Right lung (tissue), 5 donors: ENCODE results near the gene SORBS2. TPM values are rescaled to one million over a fixed set of nuclear protein-coding genes. Genes with fewer than 3 reads are reported as not detected.
A peak's percentile ranks its signal among the peaks of the same experiment; 100 is the strongest.

Experiments
- DNase-seq, 2 donors: peaks; one replicate each; pipeline ENCODE4 v3.0.0-alpha.2; 2013
- polyA plus RNA-seq, 5 donors: library from polyadenylated mRNA; unstranded; fragments of 120-200 nt; gene quantifications; one replicate each; pipeline versions ENCODE4 v1.2.1 to v1.2.3, GENCODE V29; 2013; ENCODE audit warnings: inconsistent platforms in 1 of 5, low replicate concordance in 1 of 5; ENCODE audit not compliant: insufficient read length in 5 of 5, insufficient read depth in 1 of 5

SORBS2 gene
- polyA plus RNA-seq, 5 donors: 14.8 to 42.4 (median 34.0) TPM

DNA sequence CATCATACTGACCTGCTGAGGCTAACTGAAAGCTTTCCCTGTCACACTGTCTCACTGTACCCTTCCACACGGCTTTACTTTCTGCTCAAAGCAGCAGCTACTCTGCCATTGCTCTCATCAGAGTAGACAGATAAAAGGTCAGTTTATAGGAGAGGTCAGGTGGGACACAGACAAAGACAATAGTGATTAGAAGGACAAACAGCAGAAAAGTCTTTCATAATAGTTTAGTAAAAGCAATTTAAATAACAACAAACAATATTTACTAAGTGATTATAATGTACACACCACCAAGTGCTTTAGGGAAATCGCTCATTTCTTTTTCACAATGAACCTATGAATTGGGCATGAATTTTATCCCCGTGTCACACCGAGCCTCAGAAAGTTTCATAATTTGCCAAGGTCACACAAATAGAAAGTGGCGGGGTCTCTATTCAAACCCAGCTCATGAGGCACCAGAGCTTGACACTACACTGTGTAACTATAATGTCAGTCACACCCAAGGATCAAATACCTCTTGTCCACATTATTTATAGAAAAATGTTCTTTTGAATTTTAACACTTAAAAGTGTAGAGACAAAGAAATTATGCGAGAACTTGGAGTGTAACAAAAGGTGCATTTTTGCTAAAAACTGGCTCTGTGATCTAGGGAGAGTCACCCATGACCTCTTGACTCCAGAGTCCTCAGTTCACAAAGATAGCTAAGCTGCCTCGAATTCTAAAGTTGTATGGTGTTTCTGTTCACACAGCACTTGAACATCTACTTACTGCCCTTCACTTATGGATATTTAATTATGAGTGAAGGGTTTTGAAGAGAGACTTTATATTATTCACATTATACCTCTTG lies 24.5 kb upstream of the SORBS2 start:
- DNase-seq: no peak

DNA sequence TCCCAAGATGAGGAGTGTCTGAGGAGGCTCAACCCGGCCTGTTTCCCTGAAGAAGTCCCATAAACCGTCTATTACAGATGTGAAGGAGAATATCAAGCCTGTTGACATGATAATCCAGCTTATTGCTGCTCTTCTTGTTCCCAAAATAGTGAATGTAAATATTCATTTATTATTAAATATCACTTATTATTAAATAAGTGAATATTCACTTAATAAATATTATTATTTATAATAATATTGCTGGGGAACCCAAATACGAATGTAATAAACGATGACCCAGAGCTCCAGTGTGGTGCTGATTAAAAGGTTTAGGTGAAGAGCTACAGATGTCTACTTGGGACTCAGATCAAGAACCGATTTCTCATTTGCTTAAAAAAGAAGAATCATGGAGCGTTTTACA lies 23.8 kb upstream of the SORBS2 start:
- DNase-seq: no peak

DNA sequence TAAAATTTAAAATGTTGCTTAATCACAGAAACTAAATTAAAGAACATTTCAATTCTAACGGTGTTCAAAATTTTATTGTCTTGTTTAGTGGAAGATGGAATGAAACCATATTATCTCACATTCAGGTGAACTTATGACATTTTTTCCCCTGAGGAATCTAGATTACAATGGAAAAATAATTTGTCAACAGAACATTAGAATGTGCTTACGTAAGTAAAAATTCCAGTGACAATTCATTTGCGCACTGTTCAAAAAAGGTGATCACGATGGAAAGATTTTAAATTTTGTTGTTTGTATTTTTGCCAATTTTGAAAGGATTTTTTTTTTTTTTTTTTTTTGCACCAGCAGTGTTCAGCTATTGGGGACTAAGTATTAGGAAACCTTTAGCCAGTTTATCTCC lies 23.3 kb upstream of the SORBS2 start:
- DNase-seq: no peak

DNA sequence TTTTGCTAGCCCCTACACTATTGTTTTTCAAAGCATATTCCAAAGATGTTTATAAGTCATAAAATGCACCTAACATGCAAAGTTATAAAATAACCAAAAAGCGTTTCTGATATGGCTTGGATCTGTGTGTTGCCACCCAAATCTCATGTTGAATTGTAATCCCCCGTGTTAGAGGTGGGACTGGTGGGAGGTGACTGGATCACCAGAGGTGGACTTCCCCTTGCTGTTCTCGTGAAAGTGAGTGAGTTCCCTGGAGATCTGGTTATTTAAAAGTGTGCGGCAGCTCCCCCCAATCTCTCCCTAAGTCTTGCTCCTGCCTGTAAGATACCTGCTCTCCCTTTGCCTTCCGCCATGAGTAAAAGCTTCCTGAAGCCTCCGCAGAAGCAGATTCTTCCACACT lies 22.8 kb upstream of the SORBS2 start:
- DNase-seq: no peak

DNA sequence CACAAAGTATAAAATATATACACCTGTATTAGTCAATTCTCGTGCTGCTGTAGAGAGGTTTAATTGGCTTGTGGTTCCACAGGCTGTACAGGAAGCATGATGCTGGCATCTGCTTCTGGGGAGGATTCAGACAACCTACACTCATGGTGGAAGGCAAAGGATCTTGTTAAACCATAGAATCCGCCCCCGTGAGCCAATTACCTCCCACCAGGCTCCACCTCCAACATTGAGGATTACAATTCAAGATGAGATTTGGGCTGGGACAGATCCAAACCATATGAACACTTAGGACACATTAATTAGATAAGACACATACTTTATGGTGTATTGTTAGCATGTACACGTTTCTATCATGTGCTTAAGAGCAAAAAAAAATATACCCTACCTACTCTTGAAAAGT lies 22.1 kb upstream of the SORBS2 start:
- DNase-seq: no peak

DNA sequence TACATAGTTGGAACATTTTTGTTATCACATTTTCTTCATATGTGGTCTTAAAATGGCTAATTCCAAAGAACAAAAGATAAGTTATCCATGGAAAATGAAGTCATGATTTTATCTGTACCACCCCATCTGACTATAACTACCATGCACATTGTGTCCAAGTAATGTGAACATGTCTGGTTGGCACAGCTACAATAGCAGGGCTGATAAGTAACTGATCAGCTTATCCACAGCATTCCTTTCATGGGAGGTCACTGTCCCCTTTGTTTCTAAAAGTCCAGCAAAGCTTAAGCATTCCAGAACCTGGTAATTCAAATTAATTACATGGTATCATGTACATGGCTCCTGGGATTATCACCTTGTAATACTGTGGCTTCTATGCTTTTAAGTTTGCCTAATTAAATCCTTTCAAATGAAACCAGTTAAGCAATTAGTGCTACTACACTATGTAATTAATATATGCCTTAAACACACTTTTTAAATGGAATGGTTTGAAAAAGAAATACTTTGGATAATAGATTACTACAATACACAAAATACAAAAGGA lies 21.1 kb upstream of the SORBS2 start:
- no peak for DNase-seq

DNA sequence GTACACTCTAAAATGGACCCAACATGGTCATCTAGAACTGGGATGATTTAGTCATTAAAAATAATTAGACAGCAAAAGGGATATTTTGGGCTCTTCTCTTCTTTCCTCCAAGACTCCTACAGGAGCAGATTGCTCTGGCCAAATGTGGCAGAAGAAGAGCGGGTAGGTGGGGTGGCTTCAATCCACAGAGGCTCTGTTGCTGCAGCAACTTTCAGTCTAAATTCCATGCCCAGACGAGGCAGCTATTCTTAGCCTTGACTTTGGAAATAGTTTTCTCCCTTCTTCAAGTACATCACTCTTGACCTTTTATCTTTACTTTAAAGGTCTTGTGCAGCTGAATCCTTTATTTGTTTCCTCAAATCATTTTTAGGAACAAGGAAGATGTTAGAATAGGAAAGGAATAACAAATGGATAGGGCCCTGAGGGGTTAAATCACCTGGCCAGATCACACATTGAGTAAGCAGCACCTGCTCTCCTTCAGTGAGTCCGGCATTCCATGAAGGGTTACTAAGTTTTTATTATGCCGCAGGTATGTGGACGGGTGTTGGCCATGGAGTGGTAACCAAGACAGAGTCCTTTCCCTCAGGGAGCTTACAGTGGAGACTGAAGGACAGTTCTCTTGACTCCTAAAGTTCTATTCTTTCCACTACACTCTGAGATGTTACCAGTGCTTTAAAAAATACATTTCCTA lies 19.3 kb upstream of the SORBS2 start:
- DNase-seq: no peak

DNA sequence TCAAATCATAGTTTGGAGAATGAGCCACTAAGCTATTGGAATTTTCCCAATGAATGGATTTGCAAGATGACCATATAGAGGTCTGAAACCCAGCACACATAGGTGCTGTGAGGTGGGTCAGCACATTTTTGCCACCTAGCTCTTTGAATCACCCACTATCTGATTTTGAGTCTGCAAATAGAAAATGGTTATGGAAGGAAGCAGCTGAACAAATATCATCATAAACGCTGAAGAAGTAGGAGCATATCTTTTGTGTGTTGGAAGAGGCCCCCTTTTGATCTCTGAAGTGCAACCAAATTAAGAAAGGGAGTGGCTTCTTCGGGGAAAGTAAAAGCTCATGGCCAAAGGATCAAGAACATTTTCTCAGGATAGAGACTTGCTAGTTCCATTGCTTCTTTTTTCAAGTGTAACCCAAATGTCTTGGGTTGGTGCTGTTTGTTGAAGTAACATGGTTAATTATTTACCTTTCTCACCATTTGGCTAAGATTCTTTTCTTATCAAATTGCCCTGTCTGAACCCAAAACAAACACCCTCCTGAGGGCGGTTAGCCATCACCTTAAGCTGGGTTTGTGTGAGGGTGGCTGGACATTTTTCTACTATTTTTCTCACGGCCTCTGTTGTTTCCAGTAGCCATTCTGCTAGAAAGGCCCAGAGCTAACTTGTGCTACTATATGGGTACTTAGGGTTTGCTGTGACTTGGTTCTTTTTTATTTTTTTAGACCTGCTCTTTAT lies 18.4 kb upstream of the SORBS2 start:
- DNase-seq: no peak

DNA sequence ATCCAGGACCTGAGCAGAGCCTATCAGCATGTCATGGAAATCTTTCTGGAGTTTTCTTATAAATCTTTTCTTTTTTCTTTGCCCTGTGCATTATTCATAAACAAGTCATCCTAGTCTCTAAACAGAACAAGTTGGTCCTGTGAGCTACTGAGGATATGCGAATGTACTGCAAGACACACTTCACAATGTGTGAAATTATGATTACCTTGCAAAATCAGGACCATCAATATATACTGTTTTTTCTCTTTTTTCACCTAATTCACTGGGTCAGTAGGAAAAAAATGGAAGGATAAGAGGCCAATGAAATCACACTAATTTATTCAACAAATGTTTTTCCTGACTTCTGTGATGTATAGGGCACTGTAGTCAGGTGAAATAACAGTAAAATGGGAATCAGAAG lies 14.4 kb upstream of the SORBS2 start:
- no peak for DNase-seq

DNA sequence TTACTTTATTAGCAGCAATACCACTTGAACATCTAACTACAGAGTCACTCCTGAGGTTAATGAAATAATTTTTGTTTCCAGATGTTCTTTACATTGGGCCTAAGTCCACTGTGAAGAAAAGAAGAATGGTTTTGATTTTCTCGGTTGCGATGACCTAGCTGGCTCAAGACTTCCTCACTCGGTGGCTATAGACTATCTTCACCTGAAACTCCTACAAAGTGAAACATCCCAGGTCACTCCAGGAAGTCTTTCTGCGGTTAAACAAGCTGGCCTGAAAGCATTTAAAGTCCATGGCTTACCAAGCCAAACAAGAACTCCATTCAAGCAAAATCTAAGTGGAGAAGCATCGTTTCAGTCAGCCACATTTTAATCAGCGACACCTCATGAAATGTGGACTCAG lies 13.7 kb upstream of the SORBS2 start:
- DNase-seq: no peak

DNA sequence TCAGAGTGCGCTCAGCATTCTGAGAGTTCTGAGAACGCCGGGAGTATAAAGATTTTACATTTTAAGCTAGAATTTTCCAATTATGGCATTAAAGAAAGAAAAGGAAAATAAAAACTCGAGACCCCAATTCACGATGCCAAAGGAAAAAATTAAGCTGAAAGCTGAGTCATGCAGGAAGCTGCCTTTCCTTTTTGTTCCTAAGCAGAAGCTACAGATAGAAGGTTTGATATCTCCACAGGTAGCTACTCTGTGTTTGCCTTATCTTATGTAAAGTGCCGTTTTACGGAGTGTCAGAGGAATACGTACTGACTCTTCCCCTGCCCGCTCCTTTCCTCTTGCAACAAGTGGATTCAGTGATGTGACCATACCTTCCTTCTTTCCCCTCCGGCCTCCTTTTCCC lies 10.8 kb upstream of the SORBS2 start:
- DNase-seq: no peak

DNA sequence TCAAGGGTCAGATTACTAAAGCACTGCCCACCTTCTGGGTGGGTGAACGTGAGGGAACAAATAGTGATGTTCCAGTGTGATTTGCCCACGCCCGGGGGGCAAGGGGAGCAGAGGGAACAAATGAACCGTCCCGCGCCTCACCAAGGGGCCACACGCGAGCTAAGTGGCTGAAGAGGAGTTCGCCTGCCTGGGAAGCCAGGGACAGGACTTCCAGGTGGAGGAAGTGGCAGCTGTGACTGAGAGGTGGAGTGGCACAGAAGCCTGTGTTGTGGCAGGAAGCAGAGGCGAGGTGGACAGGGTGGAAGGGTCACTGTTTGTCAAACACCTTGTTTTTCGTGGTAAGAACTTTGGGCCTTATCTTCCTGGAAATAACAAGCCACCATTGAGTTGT lies 9.0 kb upstream of the SORBS2 start:
- no peak for DNase-seq

DNA sequence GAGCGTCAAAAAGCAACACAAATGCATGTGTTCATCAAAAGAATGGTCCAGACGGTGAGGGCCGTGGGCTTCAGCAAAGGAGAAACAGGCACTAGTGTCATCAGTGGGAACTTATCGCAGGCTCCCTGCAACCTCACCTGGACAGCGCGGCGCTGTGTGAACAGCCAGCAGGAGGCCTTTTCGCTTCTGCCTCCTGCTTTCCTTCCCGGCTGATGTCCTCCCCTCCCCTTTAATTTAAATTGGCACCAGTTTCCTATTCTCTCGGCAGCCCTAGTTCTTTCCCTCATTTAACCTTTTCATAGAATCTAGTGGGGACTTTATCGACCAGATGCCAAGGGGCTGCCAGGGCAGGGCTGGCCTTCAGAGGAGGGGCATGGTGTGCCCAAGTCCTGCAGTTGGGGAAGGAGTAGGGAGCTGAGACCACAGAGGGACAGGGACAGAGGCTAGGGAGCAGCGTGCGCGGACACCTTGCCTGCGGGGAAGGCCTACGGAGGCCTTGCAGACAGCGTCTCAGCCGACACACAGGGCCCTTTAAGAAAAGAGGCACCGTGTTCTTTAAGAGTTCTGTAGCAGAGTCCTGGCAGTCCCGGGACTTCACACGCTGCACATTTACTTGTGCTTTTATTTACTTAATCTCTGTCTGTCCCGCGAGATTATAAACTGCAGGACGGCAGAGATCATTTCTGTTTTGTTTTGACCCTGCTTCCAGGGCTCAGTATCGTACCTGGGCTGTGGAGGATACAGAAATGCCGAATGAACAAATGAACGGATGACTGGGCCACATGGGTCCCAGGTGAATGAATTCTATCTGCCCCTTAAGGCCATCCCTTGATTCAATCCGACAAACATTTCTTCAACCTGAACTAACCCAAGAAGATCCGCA lies 8.4 kb upstream of the SORBS2 start:
- DNase-seq: no peak

DNA sequence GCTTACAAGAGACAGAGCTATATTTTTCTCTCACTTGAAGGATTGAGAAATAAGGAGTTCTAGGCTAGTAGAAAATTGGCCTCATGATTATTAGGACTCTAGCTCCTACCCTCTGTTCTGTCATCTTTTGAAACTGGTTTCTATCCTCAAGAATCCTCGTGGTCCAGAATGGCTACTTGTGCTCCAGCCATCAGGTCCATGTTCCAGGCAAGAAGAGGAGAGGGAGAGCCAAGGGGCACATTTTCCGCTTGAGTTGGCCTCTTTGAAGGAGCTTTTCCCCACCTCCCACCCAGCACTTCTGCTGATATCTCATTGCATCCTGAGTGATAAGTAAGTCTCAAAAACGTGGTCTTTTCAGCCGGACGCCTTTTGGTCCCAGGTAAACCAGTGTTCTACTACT lies 7.2 kb upstream of the SORBS2 start:
- no peak for DNase-seq

DNA sequence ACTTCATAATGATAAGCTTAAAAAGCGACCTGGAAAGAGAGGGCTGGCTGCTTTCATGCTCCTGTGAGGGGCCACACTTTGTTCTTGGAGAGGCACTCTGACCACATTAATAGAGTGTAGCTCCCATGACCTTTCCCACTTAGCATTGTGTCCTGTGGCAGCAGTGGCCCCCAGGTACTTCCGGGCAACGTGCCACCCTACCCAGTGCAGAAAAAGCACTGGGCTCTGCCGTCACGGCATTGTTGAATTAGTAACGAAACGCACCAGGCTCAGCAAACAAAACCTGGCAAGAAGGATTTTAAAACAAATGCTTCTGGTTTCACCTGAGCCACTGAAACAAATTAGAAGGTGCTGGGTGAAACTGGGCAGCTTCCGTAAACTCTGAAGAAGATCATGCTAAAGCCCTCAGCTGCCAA lies 5.4 kb upstream of the SORBS2 start:
- DNase-seq: peak; percentile 61 to 70

DNA sequence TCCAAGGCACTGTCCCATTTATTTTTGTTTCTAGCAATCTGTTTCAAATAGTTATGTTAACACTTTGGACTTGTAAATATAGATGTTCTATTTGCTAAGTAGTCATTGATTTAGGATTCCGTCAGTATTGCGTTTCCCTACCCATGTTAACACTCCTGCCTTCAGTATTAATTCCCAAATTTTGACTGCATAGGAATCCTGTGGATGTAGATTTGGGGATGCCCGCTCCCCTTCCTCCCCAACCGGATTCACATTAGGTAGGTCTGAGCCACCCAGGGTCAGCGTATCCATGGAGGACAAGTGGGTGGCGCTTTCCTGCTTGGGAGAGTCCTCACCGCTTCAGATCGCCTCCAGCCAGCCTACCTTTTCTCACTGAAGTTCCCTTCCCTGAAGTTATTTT lies 1.1 kb upstream of the SORBS2 start:
- no peak for DNase-seq

DNA sequence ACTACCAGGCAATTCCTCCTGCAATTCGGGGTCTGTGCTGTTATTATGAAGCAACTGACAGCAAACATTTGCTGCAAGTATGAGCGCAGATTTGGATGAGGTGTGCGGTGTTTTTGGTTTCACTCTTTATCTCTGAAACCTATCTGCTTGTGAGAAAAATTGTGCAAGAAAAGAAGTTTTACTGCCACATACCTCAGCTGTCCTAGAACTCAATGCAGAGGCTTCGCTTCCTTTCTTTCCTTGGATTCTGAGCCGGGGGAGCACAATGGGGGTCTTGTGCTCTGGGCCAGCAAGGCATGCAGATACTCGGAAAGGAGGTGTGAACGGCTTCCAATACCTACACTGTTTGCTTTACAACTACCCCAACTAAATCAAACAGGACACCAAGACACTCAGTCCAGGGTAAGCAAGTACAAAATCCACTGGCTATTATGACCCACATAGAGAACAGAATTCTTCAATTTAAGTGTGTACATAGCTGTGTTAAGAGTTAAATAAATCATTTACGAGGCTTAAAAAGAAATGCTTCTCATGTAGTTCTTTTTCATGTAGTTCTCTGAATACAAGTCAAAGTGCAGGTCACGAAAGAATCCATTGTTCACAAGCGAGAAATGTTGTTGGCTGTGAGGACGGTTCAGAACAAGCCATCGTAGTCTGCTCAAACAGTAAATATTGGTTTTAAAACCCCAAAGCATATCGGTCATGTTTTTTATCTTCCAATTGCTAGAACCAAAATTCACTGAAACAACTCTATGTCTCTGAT lies 1.1 kb downstream of the SORBS2 start:
- peak in 1 of 2 donors; percentile 32 for DNase-seq

DNA sequence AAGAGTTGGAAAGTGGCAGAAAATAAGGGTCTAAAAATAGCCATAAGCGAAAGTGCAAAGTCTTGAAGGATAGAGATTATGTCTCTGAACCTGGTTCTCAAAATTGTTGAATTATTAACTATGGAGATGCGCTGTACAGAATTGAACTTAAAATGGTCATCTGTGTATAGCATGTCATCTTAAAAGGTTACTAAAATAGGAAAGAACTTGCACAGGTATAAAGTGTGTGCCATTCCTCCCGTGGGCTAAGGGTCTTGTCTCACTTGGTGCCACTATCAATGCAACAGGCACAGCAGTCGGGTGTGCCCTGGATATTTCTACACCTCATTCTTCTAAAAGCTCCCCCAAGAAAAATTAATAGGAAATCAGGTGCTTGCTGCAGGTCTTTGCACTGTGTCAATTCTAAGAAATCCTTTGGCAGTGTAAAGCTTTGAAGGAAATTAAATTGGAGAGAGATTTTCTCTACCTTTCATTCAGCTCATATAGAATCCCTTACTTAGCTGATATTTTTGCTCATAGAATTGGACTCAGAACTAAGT lies 2.4 kb downstream of the SORBS2 start:
- no peak for DNase-seq

DNA sequence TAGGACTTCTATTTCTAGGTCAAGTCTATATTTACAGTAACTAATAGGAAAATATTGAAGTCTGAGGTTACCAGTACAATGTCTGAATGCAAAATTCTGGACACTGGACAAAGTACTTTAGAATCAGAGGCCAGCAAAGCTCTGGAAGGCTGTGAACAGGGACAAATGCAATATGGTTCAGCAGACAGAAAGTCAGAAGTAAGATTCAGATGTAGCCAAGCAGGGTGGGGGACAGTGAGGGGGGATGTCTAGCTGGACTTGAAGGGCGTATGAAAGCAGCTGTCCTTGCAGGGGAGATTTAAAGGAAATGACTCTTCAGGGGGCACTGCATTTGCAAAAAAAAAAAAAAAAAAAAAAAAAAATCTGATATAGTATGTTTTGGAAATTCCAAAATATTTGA lies 2.9 kb downstream of the SORBS2 start:
- DNase-seq: no peak

DNA sequence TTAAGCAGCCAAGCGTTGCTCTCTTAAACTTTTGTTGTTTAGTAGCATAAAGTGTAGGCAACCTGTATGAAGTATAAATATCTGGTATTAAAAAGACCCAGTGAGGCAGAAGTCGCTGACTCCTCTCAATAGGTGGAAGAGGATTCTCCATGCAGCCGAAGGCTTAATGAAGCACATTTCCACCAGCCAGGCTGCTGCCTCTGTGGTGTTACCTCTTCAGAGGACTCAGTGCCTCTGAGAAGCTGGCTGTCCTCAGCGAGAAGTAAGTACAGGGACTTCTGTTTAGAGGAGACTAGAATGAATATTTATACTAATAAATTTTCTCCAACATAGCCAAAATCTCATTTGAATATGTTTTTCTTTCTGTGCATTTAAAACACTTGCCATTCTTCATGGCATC lies 6.0 kb downstream of the SORBS2 start:
- DNase-seq: no peak
